Spinal cord (tissue), 10 donors: ENCODE data around the gene MYO15A. TPM values are rescaled to one million over a fixed set of nuclear protein-coding genes. Genes with fewer than 3 reads are reported as not detected.
A peak's percentile ranks its signal among the peaks of the same experiment; 100 is the strongest.

ENCODE experiments used
- DNase-seq, 6 donors: peaks; one replicate each; pipeline versions ENCODE4 v3.0.0 to v3.0.0-alpha.2; 2013 to 2015; ENCODE audit warnings: low spot score in 6 of 6, low read depth in 4 of 6
- H3K27ac ChIP-seq: one replicate; pipeline ENCODE4 v1.5.1; 2013; ENCODE audit warnings: low read depth, low read length, control low read depth
- H3K27me3 ChIP-seq: one replicate; pipeline ENCODE4 v1.6.1; 2013; ENCODE audit warnings: low read length; ENCODE audit not compliant: control insufficient read depth, insufficient read depth
- H3K36me3 ChIP-seq: one replicate; pipeline ENCODE4 v1.6.1; 2013; ENCODE audit warnings: low read length; ENCODE audit not compliant: control insufficient read depth, insufficient read depth
- H3K4me1 ChIP-seq: one replicate; pipeline ENCODE4 v1.6.1; 2013; ENCODE audit warnings: low read length; ENCODE audit not compliant: control insufficient read depth, insufficient read depth
- H3K4me3 ChIP-seq: one replicate; pipeline ENCODE4 v1.5.1; 2013; ENCODE audit warnings: low read depth, low read length, control low read depth
- H3K9me3 ChIP-seq: one replicate; pipeline ENCODE4 v1.6.1; 2013; ENCODE audit warnings: low read length; ENCODE audit not compliant: control insufficient read depth, insufficient read depth
- WGBS: methylation state at CpG from one replicate; pipeline ENCODE4 v1.1.5; 2013; ENCODE audit warnings: missing lambda C conversion rate; ENCODE audit not compliant: insufficient coverage; 5-methylcytosine and 5-hydroxymethylcytosine counted together
- polyA plus RNA-seq, 2 donors: library from polyadenylated mRNA; unstranded; fragments of 120-200 nt; gene quantifications; one replicate each; pipeline ENCODE4 v1.2.1, GENCODE V29; 2013; ENCODE audit not compliant: insufficient read length in 2 of 2
- total RNA-seq, 2 donors: library from RNA; depleted of rRNA in 1 of 2; stranded (reverse); fragments of 120-200 nt in 1 of 2; fragments of >200 nt in 1 of 2; gene quantifications; one replicate each; pipeline versions ENCODE4 v1.2.3 to v1.2.4, GENCODE V29; 2013 to 2014
- donor health status: healthy.

Gene MYO15A
- total and polyA plus RNA-seq, 4 donors: 1.3 to 6.8 (median 3.6) TPM

- H3K9me3 ChIP-seq: no peaks in the 10 kb centered on the region
- no peak overlapping the region for H3K27ac ChIP-seq
- no peaks in the 10 kb centered on the region for H3K36me3 ChIP-seq
- H3K4me1 ChIP-seq: peaks cover 17% of the 10 kb centered on the region
- WGBS: no CpG with 5 or more reads among the region's 1 CpG
- no peaks in the 10 kb centered on the region for H3K27me3 ChIP-seq
- H3K4me3 ChIP-seq: no peak overlapping the region
- DNase-seq: no peak
Observed at GRCh38 chr17:18179196-18179595, 70.6 kb downstream of the MYO15A start.

DNA sequence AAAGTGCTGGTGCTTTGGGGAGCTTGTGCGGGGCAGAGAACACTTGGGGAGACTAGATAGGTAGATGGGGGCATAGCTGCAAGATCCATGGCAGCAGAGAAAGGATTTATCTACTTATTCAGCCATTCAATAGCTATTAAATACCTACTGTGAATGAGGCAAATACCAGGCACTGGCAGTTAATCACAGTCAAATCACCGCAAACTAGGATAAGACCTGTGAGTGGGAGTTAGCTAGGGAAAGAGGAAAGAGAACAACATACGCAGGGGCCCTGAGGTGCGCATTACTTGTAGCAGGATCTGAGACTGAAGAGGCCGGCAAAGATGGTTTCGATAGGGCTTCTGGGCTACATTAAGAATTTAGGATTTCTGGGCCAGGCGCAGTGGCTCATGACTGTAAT is 71.2 kb downstream of the MYO15A start:
- peaks cover 6% of the 10 kb centered on the region for H3K36me3 ChIP-seq
- H3K4me3 ChIP-seq: no peak overlapping the region
- no peak overlapping the region for H3K27ac ChIP-seq
- H3K27me3 ChIP-seq: no peaks in the 10 kb centered on the region
- H3K4me1 ChIP-seq: peaks cover 21% of the 10 kb centered on the region
- 84% methylated on average over 6 of the region's 7 CpGs for WGBS
- no peak for DNase-seq
- H3K9me3 ChIP-seq: no peaks in the 10 kb centered on the region

DNA sequence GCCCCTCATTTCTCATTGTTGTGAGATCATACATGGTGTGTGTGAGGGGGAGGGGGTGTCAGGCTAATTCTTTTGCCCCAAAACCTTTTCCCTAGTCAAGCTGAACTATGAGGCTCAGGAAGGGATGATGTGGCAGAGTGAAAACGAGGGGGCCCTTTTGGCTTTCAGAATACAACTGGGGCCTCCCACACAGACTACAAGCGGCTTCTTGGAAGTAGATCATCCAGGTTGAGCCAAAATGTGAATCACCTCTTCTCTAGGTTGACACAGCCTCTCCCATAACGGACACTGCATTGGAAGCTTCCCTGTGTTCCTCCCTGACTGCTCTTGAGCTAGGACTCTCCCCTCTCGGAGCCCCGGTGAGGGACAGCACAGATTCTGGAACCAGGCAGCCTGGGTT is 72.8 kb downstream of the MYO15A start:
- Histone ChIP-seq H3K27ac (peak overlapping the region; percentile 96), H3K27me3 (no peaks in the 10 kb centered on the region), H3K9me3 (no peaks in the 10 kb centered on the region), H3K36me3 (peaks cover 7% of the 10 kb centered on the region), H3K4me1 (peaks cover 34% of the 10 kb centered on the region), H3K4me3 (no peak overlapping the region)
- WGBS: 95% methylated on average over 4 of the region's 5 CpGs
- no peak for DNase-seq

DNA sequence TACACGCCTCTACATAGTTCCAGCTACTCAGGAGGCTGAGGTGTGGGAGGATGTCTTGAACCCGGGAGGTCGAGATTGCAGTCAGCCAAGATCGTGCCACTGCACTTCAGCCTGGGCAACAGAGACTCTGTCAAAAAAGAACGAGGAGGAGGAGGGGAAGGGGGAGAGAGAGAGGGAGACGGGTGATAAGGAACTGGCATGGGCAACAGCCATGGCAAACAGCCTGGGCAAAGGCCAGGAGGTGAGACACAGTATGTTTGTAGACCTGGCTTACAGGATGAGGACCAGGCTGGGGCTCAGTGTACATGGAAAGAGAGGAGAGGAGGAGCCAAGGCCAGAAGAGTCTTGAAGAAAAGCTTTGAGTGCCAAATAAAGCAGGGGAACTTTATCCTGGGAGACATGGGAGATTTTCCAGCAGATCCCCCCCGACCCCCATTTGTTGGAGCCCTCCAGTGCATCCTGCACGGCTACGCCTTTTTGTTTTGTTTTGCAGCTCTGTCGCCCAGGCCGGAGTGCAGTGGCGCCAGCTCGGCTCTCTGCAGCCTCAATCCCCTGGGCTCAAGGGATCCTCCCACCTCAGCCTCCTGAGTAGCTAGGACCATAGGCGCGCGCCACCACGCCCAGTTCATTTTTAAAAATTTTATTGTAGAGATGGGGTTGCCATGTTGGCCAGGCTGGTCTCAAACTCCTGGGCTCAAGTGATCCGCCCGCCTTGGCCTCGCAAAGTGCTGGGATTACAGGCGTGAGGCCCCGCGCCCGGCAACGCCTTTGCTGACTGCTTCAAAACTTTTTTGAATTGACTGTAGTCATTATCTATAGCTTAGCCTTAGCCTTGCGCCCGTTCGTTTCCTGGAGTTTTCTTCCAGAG is 73.8 kb downstream of the MYO15A start:
- Histone ChIP-seq H3K36me3 (peaks cover 7% of the 10 kb centered on the region), H3K27ac (peak overlapping the region; percentile 96), H3K27me3 (no peaks in the 10 kb centered on the region), H3K9me3 (no peaks in the 10 kb centered on the region), H3K4me3 (peak overlapping the region; percentile 89), H3K4me1 (peaks cover 34% of the 10 kb centered on the region)
- WGBS: 22% methylated on average over 23 of the region's 28 CpGs
- DNase-seq: peak in 1 of 6 donors; percentile 42

DNA sequence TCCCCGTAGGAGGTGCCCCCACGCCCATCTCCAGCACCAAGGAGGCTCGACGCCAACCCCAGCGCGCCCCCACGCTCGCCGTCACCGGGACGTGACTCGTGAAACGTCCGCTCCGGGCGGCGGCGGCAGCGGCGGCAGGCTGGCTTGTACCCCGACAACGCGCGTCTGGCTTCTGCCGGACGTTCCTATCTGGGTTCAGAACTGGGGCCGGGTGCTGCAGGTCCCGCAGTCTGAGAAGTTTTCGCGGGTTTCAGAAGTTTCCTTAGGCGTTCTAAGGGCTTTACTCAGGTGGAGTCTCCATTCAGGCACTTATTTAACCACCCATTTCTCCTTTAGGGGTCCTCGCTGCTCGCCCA is 74.4 kb downstream of the MYO15A start:
- WGBS: under 1% methylated on average over 33 of the region's 33 CpGs
- H3K27me3 ChIP-seq: no peaks in the 10 kb centered on the region

DNA sequence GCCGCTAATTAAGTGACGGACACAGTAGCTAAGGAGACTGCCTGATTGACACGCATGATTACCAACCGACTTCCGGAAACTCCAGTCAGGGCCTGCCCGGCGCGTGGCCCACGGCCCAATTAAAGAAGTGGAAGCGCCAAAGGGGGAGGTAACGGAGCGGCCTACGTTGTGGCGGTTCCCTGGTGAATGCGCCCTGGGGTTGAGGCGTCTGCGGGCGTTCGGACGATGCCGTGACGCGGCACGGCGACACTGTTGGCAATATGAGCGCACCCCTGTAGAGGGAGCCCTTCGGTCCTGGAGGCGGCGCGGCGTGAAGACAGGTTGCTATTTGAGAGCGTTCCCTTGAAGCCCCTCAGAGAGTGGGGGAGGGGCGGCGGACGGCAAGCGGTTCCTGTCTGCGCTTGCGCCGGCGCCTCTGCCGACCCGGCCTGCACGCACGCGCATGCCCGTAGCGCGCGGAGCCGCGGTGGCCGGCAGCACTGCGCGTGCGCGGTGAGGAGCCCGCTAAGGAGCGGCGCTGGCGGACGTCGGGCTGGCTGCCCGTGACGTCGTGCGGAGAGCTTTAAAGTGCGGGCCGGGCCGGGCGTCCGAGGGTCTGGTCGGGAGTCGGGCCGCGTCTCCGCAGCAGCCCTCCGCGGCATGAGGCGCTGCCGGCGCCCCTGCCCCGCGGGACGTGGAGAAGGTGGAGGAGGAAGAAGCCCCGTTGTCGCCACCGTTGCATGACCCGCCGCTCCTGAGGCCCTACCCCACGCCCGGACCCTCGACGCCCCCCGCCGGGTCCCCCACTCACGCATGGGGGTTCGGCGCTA is 75.0 kb downstream of the MYO15A start, which contains the start of gene ALKBH5:
Gene ALKBH5 (plus strand): TSS at position 495 of the 809 bp plus-strand sequence. CDS start 416 bp downstream, outside the sequence.
- Histone ChIP-seq H3K27ac (peak within 1 kb of the TSS; percentile 96), H3K27me3 (no peaks in the 10 kb centered on the region), H3K4me1 (peaks cover 37% of the 10 kb centered on the region), H3K4me3 (peak within 1 kb of the TSS; percentile 89), H3K9me3 (no peaks in the 10 kb centered on the region), H3K36me3 (peaks cover 13% of the 10 kb centered on the region)
- WGBS: under 1% methylated on average over 98 of the region's 98 CpGs
- peak; percentile 97 to 100 (median 98) for DNase-seq

More for the DNA sequence above, 74.4 kb downstream of the MYO15A start:
- Histone ChIP-seq H3K36me3 (peaks cover 7% of the 10 kb centered on the region), H3K4me3 (peak overlapping the region; percentile 89), H3K9me3 (no peaks in the 10 kb centered on the region), H3K4me1 (peaks cover 32% of the 10 kb centered on the region), H3K27ac (peak overlapping the region; percentile 96)
- DNase-seq: no peak

- H3K9me3 ChIP-seq: no peaks in the 10 kb centered on the region
- peaks cover 21% of the 10 kb centered on the region for H3K36me3 ChIP-seq
- H3K4me1 ChIP-seq: peaks cover 45% of the 10 kb centered on the region
- peak in 2 of 6 donors; percentile 57 to 62 for DNase-seq
- no peaks in the 10 kb centered on the region for H3K27me3 ChIP-seq
- H3K27ac ChIP-seq: peak overlapping the region; percentile 96
- peak overlapping the region; percentile 89 for H3K4me3 ChIP-seq
- WGBS: under 1% methylated on average over 92 of the region's 92 CpGs
Observed at GRCh38 chr17:18184143-18185031, 75.8 kb downstream of the MYO15A start.

DNA sequence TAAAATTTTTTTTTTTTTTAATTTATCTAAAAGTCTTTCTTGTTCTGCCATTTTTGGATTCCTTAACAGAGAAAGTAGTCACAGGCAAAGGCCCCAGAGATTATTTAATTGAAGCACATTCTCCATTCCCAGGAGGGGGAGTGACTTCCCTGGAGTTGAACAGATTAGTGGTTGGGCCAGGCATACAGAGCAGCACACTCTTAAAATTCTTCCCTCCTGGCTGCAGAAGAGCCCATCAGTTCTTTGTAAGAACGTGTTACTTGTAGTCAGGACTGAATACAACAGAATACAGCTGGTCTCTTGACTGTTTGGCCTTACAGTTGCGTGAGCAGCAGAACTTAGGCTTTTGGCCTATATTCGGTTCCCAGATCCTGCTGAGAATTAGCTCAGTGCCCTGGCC is 76.8 kb downstream of the MYO15A start:
- H3K27me3 ChIP-seq: no peaks in the 10 kb centered on the region
- peak overlapping the region; percentile 89 for H3K4me3 ChIP-seq
- H3K4me1 ChIP-seq: peaks cover 50% of the 10 kb centered on the region
- 6% methylated on average over 2 of the region's 3 CpGs for WGBS
- no peaks in the 10 kb centered on the region for H3K9me3 ChIP-seq
- peaks cover 27% of the 10 kb centered on the region for H3K36me3 ChIP-seq
- H3K27ac ChIP-seq: peak overlapping the region; percentile 31
- peak in 1 of 6 donors; percentile 43 for DNase-seq
